ENCODE measurements around the gene COMMD8.

The COMMD8 gene

GRCh38 chr4:47471591-47471990 lies 8.1 kb upstream of the COMMD8 start:
- no peak for DNase-seq (ENCODE audit: low spot score)

DNA sequence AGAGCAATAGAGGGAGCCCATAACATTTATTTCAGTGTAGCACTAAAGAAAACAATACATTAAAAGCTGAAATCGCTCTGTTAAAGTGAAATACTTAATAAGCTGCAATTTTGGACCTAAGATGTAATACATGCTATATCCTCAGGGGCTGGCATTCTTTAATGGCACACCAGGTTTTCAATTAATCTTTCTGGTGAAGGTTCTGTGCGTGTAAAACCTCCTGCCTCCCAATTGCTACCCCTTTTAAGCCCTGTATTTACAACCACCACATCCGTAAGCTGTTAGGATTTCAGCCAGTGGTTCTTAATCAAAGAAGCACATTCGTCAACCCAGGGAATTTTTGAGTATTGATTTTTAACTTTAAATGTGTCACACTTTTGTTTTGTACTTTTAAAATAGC lies 7.6 kb upstream of the COMMD8 start:
- DNase-seq (ENCODE audit: low spot score), result no peak

DNA sequence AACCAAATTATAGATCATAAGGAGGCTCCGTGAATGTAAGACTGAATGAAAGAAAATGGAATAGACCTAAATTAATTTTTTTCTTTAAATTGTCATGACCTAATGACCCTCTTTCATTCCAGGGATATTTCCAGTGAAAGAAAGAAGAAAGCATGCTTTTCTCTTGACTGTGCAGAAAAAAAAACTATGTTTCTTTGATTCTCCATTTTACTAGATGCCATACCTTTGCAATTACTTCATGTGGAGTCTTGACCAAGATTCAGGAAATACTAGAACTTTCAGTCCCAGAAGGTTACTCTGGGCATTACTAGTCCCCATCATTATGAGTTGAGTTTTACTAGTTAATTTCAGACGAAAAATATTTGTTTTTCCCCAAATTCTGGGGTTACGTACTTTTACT lies 6.4 kb upstream of the COMMD8 start:
- DNase-seq (ENCODE audit: low spot score), result no peak

DNA sequence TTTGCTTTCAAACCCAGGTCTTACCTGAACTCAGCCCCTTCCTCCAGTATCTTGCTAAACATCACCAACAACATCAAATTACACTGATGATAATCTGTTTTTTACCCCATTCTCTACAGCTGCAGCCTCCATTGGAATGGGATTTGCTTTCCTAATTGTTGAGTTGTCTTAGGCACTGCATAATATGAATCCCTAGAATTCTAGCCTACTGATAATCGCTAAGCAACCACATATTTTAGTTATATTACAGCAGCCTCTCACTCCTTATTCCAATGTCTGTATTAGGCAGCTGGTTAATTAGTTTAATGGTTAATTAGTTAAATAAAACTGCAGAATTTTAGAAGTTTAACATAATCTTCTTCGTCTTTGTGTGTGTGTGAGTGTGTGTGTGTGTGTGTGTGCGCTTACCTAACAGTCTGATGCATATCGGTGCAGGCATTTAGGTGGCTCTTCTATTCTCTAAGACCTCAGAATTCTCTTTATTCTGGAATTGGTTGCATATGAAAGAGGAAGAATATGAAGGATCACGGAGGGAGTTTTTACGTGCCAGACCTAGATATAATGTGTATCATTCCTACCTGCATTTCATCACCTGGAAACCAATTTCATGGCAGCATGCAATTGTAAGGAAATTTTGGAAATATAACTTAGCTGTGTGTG lies 5.3 kb upstream of the COMMD8 start:
- no peak for DNase-seq (ENCODE audit: low spot score)

GRCh38 chr4:47466056-47466785 lies 2.7 kb upstream of the COMMD8 start:
- DNase-seq (ENCODE audit: low spot score), result no peak

- DNase-seq (ENCODE audit: low spot score), result no peak
These were observed 1.5 kb upstream of the COMMD8 start for GRCh38 chr4:47465004-47465403.

DNA sequence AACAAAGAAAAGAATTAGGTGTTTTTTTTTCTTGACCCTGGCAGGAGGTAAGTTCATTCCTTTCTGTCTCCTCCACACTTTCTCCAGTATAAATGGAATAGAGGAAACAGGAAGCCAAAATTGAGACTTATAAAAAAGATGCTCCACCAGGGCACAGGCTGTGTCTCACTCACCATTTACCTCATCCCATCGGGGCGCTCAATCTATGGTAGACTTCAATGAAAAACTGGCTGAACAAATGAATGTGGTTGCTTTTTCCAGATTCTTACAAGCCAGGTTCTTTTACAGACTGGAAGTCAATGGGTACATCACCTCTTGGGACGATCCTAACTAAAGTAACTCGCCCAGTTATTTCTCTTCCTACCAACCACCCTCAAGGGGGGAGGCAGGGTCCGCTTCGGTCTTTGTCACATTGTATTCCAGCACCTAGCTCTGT lies 685 bp downstream of the COMMD8 start:
- no peak for DNase-seq (ENCODE audit: low spot score)

DNA sequence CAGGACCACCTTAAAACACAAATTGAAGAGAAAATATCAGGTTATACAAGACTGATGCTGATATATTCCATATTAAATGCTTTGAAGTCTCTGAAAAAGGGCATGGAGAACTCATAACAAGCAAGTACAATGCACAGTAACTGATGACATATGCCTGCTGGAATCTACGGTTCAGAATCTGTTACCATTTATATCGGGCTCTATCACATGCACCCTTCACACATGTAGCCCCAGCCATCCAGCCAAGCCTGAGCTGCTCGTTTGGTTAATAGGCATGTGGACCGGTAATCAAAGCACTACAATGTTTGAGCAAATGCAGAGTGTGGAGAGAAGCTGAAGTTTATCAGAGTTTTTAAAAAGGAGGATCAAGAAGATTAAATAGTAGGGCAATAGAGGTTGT lies 11.8 kb downstream of the COMMD8 start:
- DNase-seq (ENCODE audit: low spot score), result no peak

DNA sequence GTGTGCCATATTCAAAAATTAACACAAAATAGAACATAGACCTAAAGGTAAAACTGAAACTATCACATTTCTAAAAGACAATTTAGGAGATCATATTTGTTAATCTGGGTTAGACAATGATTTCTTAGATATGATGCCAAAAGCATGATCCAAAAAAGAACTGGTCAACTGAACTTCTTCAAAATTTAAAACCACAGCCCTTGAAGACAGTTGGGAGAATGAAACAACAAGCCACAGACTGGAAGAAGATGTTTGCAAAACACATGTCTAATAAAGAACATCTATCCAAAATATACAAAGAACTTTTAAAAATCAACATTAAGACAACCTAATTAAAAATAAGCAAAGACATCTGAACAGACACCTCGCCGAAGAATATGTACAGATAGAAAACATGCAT lies 19.5 kb downstream of the COMMD8 start:
- DNase-seq (ENCODE audit: low spot score), result no peak

- peak; percentile 78 for DNase-seq (ENCODE audit: low spot score)
These were observed 20.5 kb downstream of the COMMD8 start for GRCh38 chr4:47442980-47443379.

- no peak for DNase-seq (ENCODE audit: low spot score)
These were observed 28.6 kb downstream of the COMMD8 start for GRCh38 chr4:47434931-47435330.

GRCh38 chr4:47432749-47433148 lies 30.8 kb downstream of the COMMD8 start:
- no peak for DNase-seq (ENCODE audit: low spot score)

GRCh38 chr4:47427935-47428334 lies 35.6 kb downstream of the COMMD8 start:
- DNase-seq (ENCODE audit: low spot score), result no peak

DNA sequence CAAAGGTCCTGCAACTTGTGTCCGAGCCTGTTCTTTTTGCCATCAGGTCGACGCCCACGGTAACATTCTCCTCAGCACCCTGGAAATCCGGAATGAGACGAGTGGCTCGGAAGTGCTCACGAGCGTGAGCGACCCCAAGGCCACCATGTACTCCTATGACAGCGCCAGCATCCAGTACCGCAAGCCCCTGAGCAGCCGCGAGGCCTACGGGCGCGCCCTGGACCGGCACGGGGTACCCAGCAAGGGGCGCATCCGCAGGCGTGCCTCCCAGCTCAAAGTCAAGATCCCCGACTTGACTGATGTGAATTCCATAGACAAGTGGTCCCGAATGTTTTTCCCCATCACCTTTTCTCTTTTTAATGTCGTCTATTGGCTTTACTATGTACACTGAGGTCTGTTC lies 37.9 kb downstream of the COMMD8 start:
- DNase-seq (ENCODE audit: low spot score), result no peak

- DNase-seq (ENCODE audit: low spot score), result no peak
These were observed 44.2 kb downstream of the COMMD8 start for GRCh38 chr4:47419296-47419695.

GRCh38 chr4:47418147-47418546 lies 45.4 kb downstream of the COMMD8 start:
- DNase-seq (ENCODE audit: low spot score), result peak; percentile 2

- DNase-seq (ENCODE audit: low spot score), result no peak
These were observed 47.8 kb downstream of the COMMD8 start for GRCh38 chr4:47415719-47416118.

DNA sequence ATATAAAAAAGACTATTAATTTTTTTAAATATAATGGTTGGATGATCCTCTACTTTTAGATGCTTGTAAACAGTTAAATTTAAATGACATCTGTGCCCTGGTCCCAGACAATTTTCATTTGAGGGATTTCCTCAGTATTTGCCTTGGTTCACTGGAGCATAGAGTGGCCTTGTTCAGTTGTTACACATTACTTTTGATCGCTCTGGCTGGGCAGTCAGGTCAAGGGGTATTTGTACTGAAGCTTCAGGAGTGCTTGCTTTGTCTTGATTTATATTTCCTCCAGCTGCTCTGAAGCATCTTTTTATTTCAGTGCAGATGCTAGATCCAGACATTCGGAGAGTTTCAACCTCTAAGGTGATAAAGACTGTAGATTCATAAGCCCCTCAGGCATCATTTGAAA lies 50.0 kb downstream of the COMMD8 start:
- no peak for DNase-seq (ENCODE audit: low spot score)

GRCh38 chr4:47410271-47410670 lies 53.2 kb downstream of the COMMD8 start:
- DNase-seq (ENCODE audit: low spot score), result no peak

DNA sequence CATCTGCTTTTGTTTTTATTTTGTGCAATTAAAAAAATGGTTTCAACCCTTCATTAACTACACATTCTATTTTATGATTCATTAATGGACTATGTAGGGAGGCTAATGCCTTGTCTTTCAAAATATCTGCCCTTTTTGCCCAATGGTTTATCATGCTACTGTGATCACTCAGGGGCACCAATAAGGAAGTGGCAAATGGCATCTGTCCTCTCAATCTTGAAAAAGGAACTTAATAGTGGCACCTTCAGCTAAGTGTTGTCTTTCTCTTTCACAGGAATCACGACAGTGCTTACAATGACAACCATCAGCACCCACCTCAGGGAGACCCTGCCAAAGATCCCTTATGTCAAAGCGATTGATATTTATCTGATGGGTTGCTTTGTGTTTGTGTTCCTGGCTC lies 57.1 kb downstream of the COMMD8 start:
- DNase-seq (ENCODE audit: low spot score), result no peak

Data from pons (tissue), 1 donor.